HG03354 (cell line): ENCODE results near the gene SCN11A.

Experiments
- ATAC-seq: cut with Tn5 transposase; IDR thresholded peaks from one replicate; pipeline ENCODE4 v1.9.1; 2021; ENCODE audit warnings: mild to moderate bottlenecking; ENCODE audit not compliant: unreplicated experiment, poor library complexity, severe bottlenecking

SCN11A gene

GRCh38 chr3:39051649-39052561, at the start of gene SCN11A, which contains the start of gene WDR48:
SCN11A (minus strand) TSS chr3:39051944; CDS start chr3:38950362, 101,582 bp downstream.
WDR48 (plus strand) TSS chr3:39052016; CDS start chr3:39052026, 10 bp downstream.
- ATAC-seq: peak; percentile 99

- peak; percentile 80 for ATAC-seq
These were observed 49.4 kb upstream of the SCN11A start for GRCh38 chr3:39101022-39101689.

GRCh38 chr3:39100500-39100886, 48.7 kb upstream of the SCN11A start:
- no peak for ATAC-seq

- no peak for ATAC-seq
These were observed 48.2 kb upstream of the SCN11A start for GRCh38 chr3:39099738-39100499.

GRCh38 chr3:39099242-39099641, 47.5 kb upstream of the SCN11A start:
- no peak for ATAC-seq

GRCh38 chr3:39098473-39099000, 46.8 kb upstream of the SCN11A start:
- no peak for ATAC-seq

DNA sequence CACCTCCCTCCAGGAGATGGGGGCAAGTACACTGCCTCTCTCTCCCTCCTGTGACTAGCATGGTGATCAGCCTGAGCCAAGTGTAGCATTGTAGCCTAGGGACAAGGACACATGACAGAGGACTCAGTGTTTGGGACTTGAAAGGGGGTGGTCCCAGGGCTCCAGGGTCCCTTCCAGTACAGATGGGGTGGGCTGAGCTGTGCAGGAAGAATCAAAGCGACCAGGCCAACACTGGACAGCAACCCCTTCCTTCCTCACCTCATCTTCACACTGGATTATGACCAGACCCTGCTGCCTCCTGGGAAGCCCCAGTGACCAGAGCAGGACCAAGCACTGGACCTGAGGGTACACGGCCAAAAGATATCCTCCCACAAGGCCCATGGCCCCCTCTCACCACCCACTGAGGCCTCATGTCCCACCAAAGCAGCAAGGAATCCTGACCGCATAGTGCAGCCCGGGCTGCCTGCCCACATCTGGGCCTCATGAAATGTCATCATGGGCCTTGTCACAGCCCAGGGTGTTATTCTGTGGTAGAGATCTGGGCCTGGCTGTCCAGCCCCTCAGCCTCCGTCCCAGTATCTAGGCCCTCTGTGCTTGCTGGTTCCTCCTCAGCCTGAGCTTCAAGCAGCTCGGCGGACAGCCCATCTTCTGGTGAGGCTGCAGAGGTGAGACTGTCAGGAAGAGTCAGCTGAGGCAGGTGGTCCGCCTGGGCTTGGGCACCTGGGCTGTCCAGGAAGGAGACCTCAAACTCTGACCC, 46.1 kb upstream of the SCN11A start:
- ATAC-seq: no peak

DNA sequence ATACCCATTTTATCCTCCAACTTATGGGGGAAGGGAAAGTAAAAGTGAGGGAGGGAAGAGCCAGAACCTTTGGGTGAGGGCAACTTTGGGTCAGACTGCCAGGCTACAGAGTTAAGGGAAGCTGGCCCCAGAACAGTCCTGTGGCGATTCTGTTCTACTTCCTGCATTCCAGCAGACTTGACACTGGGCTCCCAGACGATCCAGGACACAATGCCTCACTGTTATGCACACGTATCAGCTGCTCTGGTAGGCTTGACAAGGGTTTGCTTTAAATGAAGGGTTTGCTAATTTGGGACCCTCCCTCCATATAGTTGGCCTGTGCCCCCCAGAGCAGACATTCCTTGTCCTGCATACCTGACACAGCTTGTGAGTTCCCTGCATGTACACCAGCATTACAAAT, 45.0 kb upstream of the SCN11A start:
- ATAC-seq: no peak

- ATAC-seq: no peak
These were observed 44.0 kb upstream of the SCN11A start for GRCh38 chr3:39095778-39096177.

GRCh38 chr3:39094851-39095677, 43.3 kb upstream of the SCN11A start:
- ATAC-seq: no peak

DNA sequence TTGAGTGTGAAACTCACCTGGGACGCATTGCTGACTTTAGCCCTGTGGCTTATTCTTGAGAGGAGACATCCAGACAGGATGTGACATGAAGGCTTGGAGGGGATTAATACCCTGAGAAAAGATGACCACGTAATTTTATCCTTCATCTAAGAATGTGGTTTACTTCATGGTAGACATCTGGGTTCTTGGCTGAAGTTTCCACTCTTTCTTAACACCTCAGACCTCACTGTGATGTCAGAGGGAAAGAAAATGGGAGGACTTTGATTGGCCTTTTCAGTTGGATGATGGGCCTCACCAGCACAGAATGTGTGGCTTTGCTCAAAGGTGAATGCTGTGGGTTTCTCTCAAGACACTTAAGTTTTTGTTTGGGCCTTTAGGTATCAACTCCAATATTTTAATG, 39.2 kb upstream of the SCN11A start:
- ATAC-seq: no peak

DNA sequence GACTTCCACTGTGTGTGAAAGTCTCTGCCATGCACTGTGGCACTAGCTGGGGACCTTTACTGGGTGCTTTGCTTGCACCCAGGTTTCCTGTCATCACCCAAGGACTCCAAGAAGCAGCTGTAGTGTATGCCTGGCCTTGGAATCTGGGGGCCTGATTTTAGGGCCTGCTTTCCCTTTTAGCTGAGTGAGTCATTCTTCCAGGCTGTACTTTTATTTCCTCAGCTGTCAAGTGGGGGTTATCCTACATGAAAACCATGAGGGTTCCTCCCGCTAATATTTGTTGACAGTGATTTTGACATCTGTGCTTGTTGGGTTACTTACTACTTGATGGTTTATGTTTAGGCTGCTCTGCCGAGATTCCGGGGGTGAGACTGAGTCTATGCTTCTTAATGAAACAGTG, 37.1 kb upstream of the SCN11A start:
- no peak for ATAC-seq

GRCh38 chr3:39088456-39088855, 36.7 kb upstream of the SCN11A start:
- ATAC-seq: no peak

- ATAC-seq: peak; percentile 78
These were observed 34.4 kb upstream of the SCN11A start for GRCh38 chr3:39086144-39086543.

DNA sequence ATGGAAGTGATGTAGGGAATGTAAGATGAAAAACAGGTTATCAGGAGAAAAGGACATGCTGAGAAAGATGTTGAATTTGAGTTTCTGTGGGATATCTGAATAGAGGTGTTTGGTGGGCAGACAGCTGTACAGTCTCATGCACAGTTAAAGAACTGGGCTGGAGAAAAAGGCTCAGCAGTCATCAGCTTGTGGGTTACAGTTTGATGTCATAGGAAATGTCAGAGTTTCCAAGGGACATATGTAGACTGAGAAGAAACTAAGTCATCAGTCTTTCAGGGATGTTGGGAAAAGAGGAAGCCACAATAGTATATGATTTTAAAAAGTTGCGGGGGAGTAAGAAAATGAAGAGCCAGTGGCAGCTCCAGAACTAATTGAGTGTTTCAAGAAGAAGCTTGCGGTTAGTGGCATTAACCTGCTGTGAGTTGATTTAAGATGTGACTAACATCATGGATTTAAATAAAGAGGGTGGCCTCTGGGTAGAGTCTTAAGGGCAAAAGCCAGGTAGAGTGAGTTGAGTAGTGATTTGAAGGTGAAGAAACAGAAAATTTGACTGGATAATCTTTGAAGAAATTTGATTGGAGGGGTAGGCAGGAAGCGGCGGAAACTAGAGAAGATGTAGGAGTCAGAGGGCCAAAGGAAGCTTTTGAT, 31.0 kb upstream of the SCN11A start:
- no peak for ATAC-seq

DNA sequence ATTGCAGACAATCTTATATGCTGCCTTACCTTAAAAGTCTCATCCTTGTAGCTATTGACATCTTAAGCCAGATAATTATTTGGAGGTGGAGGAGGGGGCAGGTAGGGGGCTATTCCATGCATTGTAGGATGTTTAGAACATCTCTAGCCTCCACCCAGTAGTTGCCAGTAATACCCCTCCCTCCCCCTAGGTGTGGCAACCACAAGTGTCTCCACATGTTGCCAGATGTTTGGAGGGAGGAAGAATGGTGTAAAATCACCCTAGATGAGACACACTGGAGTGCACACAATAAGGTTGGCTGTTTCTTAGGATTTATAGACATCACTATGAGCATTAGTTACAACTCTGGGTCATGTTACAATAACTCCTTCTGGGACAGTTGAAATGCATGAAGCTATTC, 28.3 kb upstream of the SCN11A start:
- no peak for ATAC-seq

- no peak for ATAC-seq
These were observed 27.8 kb upstream of the SCN11A start for GRCh38 chr3:39079530-39079929.

GRCh38 chr3:39075910-39076309, 24.2 kb upstream of the SCN11A start:
- ATAC-seq: peak; percentile 64
